H1 (cell line): ENCODE measurements around the gene HACD3. TPM values are rescaled to one million over a fixed set of nuclear protein-coding genes. Genes with fewer than 3 reads are reported as not detected.

Experiments
- CTCF ChIA-PET: fragments of 300-600 bp; sonication (Branson Sonifier 250); formaldehyde crosslinking; loops from one replicate; lab custom pipeline; 2021; ENCODE audit not compliant: partially characterized antibody; lab: Charles Lee
- POLR2A ChIA-PET: fragments of 300-600 bp; sonication (Branson Sonifier 250); formaldehyde crosslinking; loops from one replicate; lab custom pipeline; 2021; ENCODE audit warnings: inconsistent platforms; ENCODE audit not compliant: partially characterized antibody; lab: Charles Lee
- DNase-seq, 2 experiments: peaks; one replicate each; pipeline versions ENCODE4 v3.0.0 to v3.0.0-alpha.2; 2010 to 2022; ENCODE audit warnings: low spot score in 2 of 2, low read depth in 1 of 2, mixed read lengths in 1 of 2
- FAIRE-seq: peaks from 2 replicates; lab custom pipeline; 2011; peaks lifted over from hg19 to GRCh38; lab: Jason Lieb, UNC
- H2AFZ ChIP-seq: 2 replicates; pipeline ENCODE4 v1.8.1; 2012; ENCODE audit warnings: low read length, inconsistent platforms
- H2AK5ac ChIP-seq: 2 replicates; pipeline ENCODE4 v1.6.1; 2013; ENCODE audit warnings: low read depth, low read length
- H2BK120ac ChIP-seq: replicated peaks from 2 replicates; pipeline ENCODE3; 2013; ENCODE audit warnings: low read depth, low read length, inconsistent platforms
- H2BK12ac ChIP-seq: 2 replicates; pipeline ENCODE4 v1.6.1; 2013; ENCODE audit warnings: low read depth, low read length
- H2BK15ac ChIP-seq: 2 replicates; pipeline ENCODE4 v1.6.1; 2013; ENCODE audit warnings: low read length
- H2BK20ac ChIP-seq: 2 replicates; pipeline ENCODE4 v1.6.1; 2013; ENCODE audit warnings: low read length
- H2BK5ac ChIP-seq: 2 replicates; pipeline ENCODE4 v1.6.1; 2013; ENCODE audit warnings: low read depth, low read length
- H3K14ac ChIP-seq: 2 replicates; pipeline ENCODE4 v1.6.1; 2013; ENCODE audit warnings: inconsistent platforms; ENCODE audit not compliant: insufficient read length
- H3K18ac ChIP-seq: 2 replicates; pipeline ENCODE4 v1.6.1; 2013; ENCODE audit warnings: low read length; ENCODE audit errors: extremely low read depth
- H3K23ac ChIP-seq: 2 replicates; pipeline ENCODE4 v1.6.1; 2013; ENCODE audit warnings: inconsistent platforms; ENCODE audit not compliant: insufficient read length
- H3K23me2 ChIP-seq: 2 replicates; pipeline ENCODE4 v1.6.1; 2013; ENCODE audit warnings: low read depth, low read length
- H3K27ac ChIP-seq: 2 replicates; pipeline ENCODE4 v1.6.1; 2011; ENCODE audit warnings: low read depth, low read length, inconsistent platforms
- H3K27me3 ChIP-seq, 4 experiments: replicated peaks in 1 of 4; 1 replicate in 1 of 4; 2 replicates in 3 of 4; pipeline versions ENCODE4 v1.6.1 to v1.8.1; 2011 to 2013; ENCODE audit warnings: low read length in 3 of 4, mild to moderate bottlenecking in 3 of 4, inconsistent platforms in 2 of 4, mixed read lengths in 2 of 4, moderate library complexity in 1 of 4; ENCODE audit not compliant: control insufficient read depth in 3 of 4, insufficient read depth in 3 of 4; ENCODE audit errors: extremely low read depth in 1 of 4
- H3K36me3 ChIP-seq, 4 experiments: 2 replicates each; pipeline versions ENCODE4 v1.6.1 to v1.8.1; 2011 to 2013; ENCODE audit warnings: mild to moderate bottlenecking in 4 of 4, low read length in 3 of 4, moderate library complexity in 2 of 4, control low read depth in 1 of 4, inconsistent platforms in 1 of 4; ENCODE audit not compliant: insufficient read depth in 4 of 4, control insufficient read depth in 2 of 4
- H3K4ac ChIP-seq: replicated peaks from 2 replicates; pipeline ENCODE3; 2013; ENCODE audit warnings: low read length, low read depth, mixed read lengths, inconsistent platforms; ENCODE audit not compliant: insufficient read length
- H3K4me1 ChIP-seq, 4 experiments: replicated peaks in 1 of 4; 1 replicate in 1 of 4; 2 replicates in 3 of 4; pipeline versions ENCODE4 v1.6.1 to v1.8.1; 2011 to 2013; ENCODE audit warnings: low read length in 3 of 4, inconsistent platforms in 2 of 4, mixed read lengths in 1 of 4; ENCODE audit not compliant: insufficient read depth in 4 of 4, control insufficient read depth in 3 of 4
- H3K4me2 ChIP-seq, 2 experiments: 2 replicates each; pipeline versions ENCODE4 v1.6.1 to v1.8.1; 2011 to 2013; ENCODE audit warnings: low read depth in 2 of 2, low read length in 2 of 2, control low read depth in 1 of 2, inconsistent platforms in 1 of 2, mild to moderate bottlenecking in 1 of 2; ENCODE audit not compliant: insufficient read depth in 1 of 2
- H3K4me3 ChIP-seq, 4 experiments: fragments of 200-600, 300-600 bp in 1 of 4; sonication (generic), shearing (Covaris generic), sonication (Bioruptor Twin) in 1 of 4; 2 replicates each; pipeline versions ENCODE4 v1.5.1 to v1.8.1; 2011 to 2016; ENCODE audit warnings: low read length in 4 of 4, low read depth in 3 of 4, control low read depth in 2 of 4, inconsistent platforms in 2 of 4, mild to moderate bottlenecking in 2 of 4, mixed read lengths in 1 of 4, moderate library complexity in 1 of 4; ENCODE audit not compliant: insufficient read depth in 2 of 4; ENCODE audit errors: extremely low read depth in 1 of 4
- H3K56ac ChIP-seq: replicated peaks from 2 replicates; pipeline ENCODE3; 2013; ENCODE audit warnings: low read depth, mild to moderate bottlenecking, mixed read lengths, low read length, inconsistent platforms; ENCODE audit not compliant: insufficient read length
- H3K79me1 ChIP-seq: 2 replicates; pipeline ENCODE4 v1.6.1; 2013; ENCODE audit warnings: low read depth, low read length, control low read depth
- H3K79me2 ChIP-seq, 2 experiments: 2 replicates each; pipeline versions ENCODE4 v1.6.1 to v1.8.1; 2012 to 2013; ENCODE audit warnings: low read length in 2 of 2, mild to moderate bottlenecking in 2 of 2, inconsistent platforms in 1 of 2; ENCODE audit not compliant: insufficient read depth in 2 of 2, control insufficient read depth in 1 of 2
- H3K9ac ChIP-seq, 4 experiments: replicated peaks in 1 of 4; 1 replicate in 1 of 4; 2 replicates in 3 of 4; pipeline versions ENCODE4 v1.6.1 to v1.8.1; 2011 to 2013; ENCODE audit warnings: low read depth in 3 of 4, low read length in 3 of 4, control low read depth in 2 of 4, mild to moderate bottlenecking in 2 of 4, moderate library complexity in 2 of 4, inconsistent platforms in 1 of 4; ENCODE audit errors: extremely low read depth in 1 of 4
- H3K9me3 ChIP-seq, 2 experiments: 2 replicates each; pipeline versions ENCODE4 v1.6.1 to v1.8.1; 2012 to 2013; ENCODE audit warnings: mild to moderate bottlenecking in 2 of 2, moderate library complexity in 2 of 2, control low read depth in 1 of 2, inconsistent platforms in 1 of 2, low read depth in 1 of 2, low read length in 1 of 2, mixed read lengths in 1 of 2; ENCODE audit not compliant: insufficient read depth in 2 of 2
- H4K20me1 ChIP-seq, 2 experiments: replicated peaks in 1 of 2; 2 replicates each; pipeline versions ENCODE3 to v1.8.1; 2011 to 2013; ENCODE audit warnings: inconsistent platforms in 2 of 2, low read length in 2 of 2, mild to moderate bottlenecking in 1 of 2; ENCODE audit not compliant: insufficient read depth in 2 of 2, control insufficient read depth in 1 of 2
- H4K5ac ChIP-seq: 2 replicates; pipeline ENCODE4 v1.6.1; 2013; ENCODE audit warnings: low read length, low read depth, mixed read lengths, inconsistent platforms; ENCODE audit not compliant: insufficient read length
- H4K8ac ChIP-seq: 2 replicates; pipeline ENCODE4 v1.8.0; 2013; ENCODE audit warnings: mild to moderate bottlenecking, moderate library complexity, low read length, inconsistent platforms; ENCODE audit not compliant: insufficient read depth; ENCODE audit errors: extremely low read depth
- H4K91ac ChIP-seq: replicated peaks from 2 replicates; pipeline ENCODE3; 2013; ENCODE audit warnings: low read length, mixed read lengths, inconsistent platforms; ENCODE audit not compliant: insufficient read length
- BCL11A ChIP-seq, 2 experiments: IDR thresholded peaks; one replicate each; pipeline ENCODE4 v1.6.1; 2011; ENCODE audit warnings: low read depth in 2 of 2, low read length in 2 of 2, mild to moderate bottlenecking in 2 of 2
- CHD1 ChIP-seq: IDR thresholded peaks from 2 replicates; pipeline ENCODE4 v1.6.1; 2012; ENCODE audit warnings: low read depth, low read length, improper control_type of control experiment
- CTBP2 ChIP-seq: IDR thresholded peaks from 2 replicates; pipeline ENCODE4 v1.7.0; 2011; ENCODE audit warnings: borderline replicate concordance, mild to moderate bottlenecking, moderate library complexity, mixed read lengths, low read length; ENCODE audit not compliant: insufficient read depth, insufficient read length
- EP300 ChIP-seq, 2 experiments: IDR thresholded peaks; 1 replicate in 1 of 2; 2 replicates in 1 of 2; pipeline ENCODE4 v1.6.1; 2011 to 2012; ENCODE audit warnings: low read depth in 2 of 2, low read length in 2 of 2, mild to moderate bottlenecking in 2 of 2, borderline replicate concordance in 1 of 2, inconsistent platforms in 1 of 2, moderate library complexity in 1 of 2
- EZH2 ChIP-seq: fragments of 200-600 bp; sonication (generic); IDR thresholded peaks from 2 replicates; pipeline ENCODE4 v1.7.1; 2012; ENCODE audit warnings: low read depth, mild to moderate bottlenecking, moderate library complexity, low read length, inconsistent platforms; ENCODE audit not compliant: severe bottlenecking
- JUN ChIP-seq: IDR thresholded peaks from 2 replicates; pipeline ENCODE4 v1.6.1; 2011; ENCODE audit warnings: low read depth, mild to moderate bottlenecking, improper control_type of control experiment, low read length
- PHF8 ChIP-seq: fragments of 200-600 bp; sonication (generic); conservative IDR thresholded peaks from 2 replicates; pipeline ENCODE4 v1.7.1; 2012; ENCODE audit warnings: low read depth, mild to moderate bottlenecking, inconsistent platforms, low read length, moderate library complexity
- RBBP5 ChIP-seq: IDR thresholded peaks from 2 replicates; pipeline ENCODE4 v1.7.1; 2012; ENCODE audit warnings: low read depth, mild to moderate bottlenecking, inconsistent platforms, low read length, moderate library complexity, borderline replicate concordance
- RNF2 ChIP-seq: fragments of 200-900, 300-1000 bp; sonication (generic); IDR thresholded peaks from 2 replicates; pipeline ENCODE4 v1.7.1; 2016; ENCODE audit warnings: borderline replicate concordance, low read depth, mild to moderate bottlenecking, antibody characterized with exemption, low read length; ENCODE audit not compliant: poor library complexity, severe bottlenecking; ENCODE audit errors: missing control alignments
- SIN3A ChIP-seq, 2 experiments: IDR thresholded peaks in 1 of 2; conservative IDR thresholded peaks in 1 of 2; 2 replicates each; pipeline ENCODE4 v1.6.1; 2011 to 2012; ENCODE audit warnings: low read length in 2 of 2, improper control_type of control experiment in 1 of 2, low read depth in 1 of 2, mild to moderate bottlenecking in 1 of 2
- SP2 ChIP-seq: IDR thresholded peaks from 2 replicates; pipeline ENCODE4 v1.6.1; 2012; ENCODE audit warnings: mild to moderate bottlenecking, low read length, inconsistent platforms
- TAF1 ChIP-seq: IDR thresholded peaks from 2 replicates; pipeline ENCODE4 v1.6.1; 2011; ENCODE audit warnings: mild to moderate bottlenecking, low read depth, low read length
- TCF12 ChIP-seq: IDR thresholded peaks from 2 replicates; pipeline ENCODE4 v1.6.1; 2011; ENCODE audit warnings: low read depth, mild to moderate bottlenecking, low read length
- WGBS, 2 experiments: shearing (Covaris generic) in 1 of 2; methylation state at CpG; one replicate each; pipeline versions ENCODE4 v1.1.6 to v1.1.7; 2013 to 2015; ENCODE audit warnings: low lambda C conversion rate in 2 of 2, mixed read lengths in 2 of 2, inconsistent platforms in 1 of 2, low coverage in 1 of 2, missing lambda C conversion rate in 1 of 2; ENCODE audit not compliant: insufficient replicate concordance in 2 of 2, insufficient coverage in 1 of 2, insufficient read length in 1 of 2; ENCODE audit errors: extremely low coverage in 1 of 2, missing lambda C conversion rate in 1 of 2; 5-methylcytosine and 5-hydroxymethylcytosine counted together
- polyA plus RNA-seq, 7 experiments: library from polyadenylated mRNA; depleted of rRNA in 3 of 7; stranded (reverse) in 5 of 7; unstranded in 2 of 7; fragments of >200 nt in 5 of 7; fragments of 200-250 nt in 2 of 7; gene quantifications; 1 replicate in 5 of 7; 2 replicates in 1 of 7; 4 replicates in 1 of 7; pipeline versions ENCODE4 v1.2.1 to v1.2.3, GENCODE V29; 2011 to 2013; ENCODE audit warnings: missing spikeins in 2 of 7, mixed read lengths in 2 of 7
- total RNA-seq: library from RNA; stranded (reverse); fragmentation: NEBNext Ultra II Directional; extraction: Animal tissue kit (Norgen Biotek cat#: 25700); gene quantifications from 2 replicates; pipeline ENCODE4 v1.2.1, GENCODE V29; 2021

Gene HACD3
- total and polyA plus RNA-seq, 2 of the 8 experiments (the other 6 are each of a cell fraction or from before 2014, with no cell fraction given) = 78.8 to 120 TPM

- no peak overlapping the region for H2BK5ac ChIP-seq
- H3K4me3 ChIP-seq = no peak overlapping the region
- no peak overlapping the region for H3K18ac ChIP-seq
- ChIA-PET POLR2A (interaction anchor here (0.8 to 1.6 kb wide), 5 partner anchors 8 to 18 kb away, joined by 3 to 8 read pairs (median 3); partner anchors contain the start of gene HACD3), CTCF (interaction anchor here (1.3 kb wide), 1 partner anchor 14 kb away, joined by 4 read pairs; no protein-coding TSS in a partner anchor)
- no peak overlapping the region for H3K9ac ChIP-seq
- WGBS, 2 experiments = 92% methylated on average over 5 of the region's 5 CpGs; no CpG with 5 or more reads in 1 of the 2 experiments
- no peaks in the 10 kb centered on the region for H3K9me3 ChIP-seq
- no peak overlapping the region for H3K4ac ChIP-seq
- H3K27me3 ChIP-seq = no peaks in the 10 kb centered on the region
- H4K91ac ChIP-seq = no peak overlapping the region
- H3K27ac ChIP-seq = no peak overlapping the region
- no peak overlapping the region for H2AFZ ChIP-seq
- H3K56ac ChIP-seq = no peak overlapping the region
- H3K23ac ChIP-seq = no peak overlapping the region
- H2BK15ac ChIP-seq = no peak overlapping the region
- H4K5ac ChIP-seq = no peak overlapping the region
- H2AK5ac ChIP-seq = no peak overlapping the region
- FAIRE-seq (no peak), DNase-seq (no peak)
- no peak overlapping the region for H2BK120ac ChIP-seq
- H4K20me1 ChIP-seq = peaks cover 1 to 3% of the 10 kb centered on the region in 2 experiments
- peaks cover 6% of the 10 kb centered on the region for H3K79me1 ChIP-seq
- H3K36me3 ChIP-seq = peaks cover 0 to 30% (median 6%) of the 10 kb centered on the region in 4 experiments; a peak in 4 of 8 replicates
- peaks cover 1 to 3% (median 2%) of the 10 kb centered on the region in 4 experiments; a peak in 4 of 7 replicates for H3K4me1 ChIP-seq
- H3K79me2 ChIP-seq = peaks cover 7 to 31% of the 10 kb centered on the region in 2 experiments
- no peak overlapping the region for H3K4me2 ChIP-seq
- no peak overlapping the region for H2BK20ac ChIP-seq
- H2BK12ac ChIP-seq = no peak overlapping the region
- H3K23me2 ChIP-seq = 0 out of 2 replicates have a peak, but pooled peaks cover 2% of the 10 kb centered on the region
- no peak overlapping the region for H4K8ac ChIP-seq
- no peak overlapping the region for H3K14ac ChIP-seq
- TF ChIP-seq TCF12 (no peak), RBBP5 (no peak), EZH2 (no peak), CHD1 (no peak), PHF8 (no peak), SIN3A (conservative IDR thresholded peaks at IDR 0.05 in 1 of 2, IDR thresholded peaks at IDR 0.05 in 1 of 2; ENCODE audit: low read depth in 1 of 2, low read length in 2 of 2) (no peak), SP2 (no peak), RNF2 (no peak), EP300 (IDR thresholded peaks at IDR 0.05; ENCODE audit: borderline replicate concordance in 1 of 2, low read depth in 2 of 2, low read length in 2 of 2) (no peak), CTBP2 (no peak), JUN (no peak), TAF1 (no peak), BCL11A (IDR thresholded peaks at IDR 0.05; ENCODE audit: low read depth in 2 of 2, low read length in 2 of 2) (no peak)
Observed at GRCh38 chr15:65512189-65512588, 18.1 kb upstream of the HACD3 start.
